Kidney (tissue), 14 donors: ENCODE results near the gene WNT2B. TPM values are rescaled to one million over a fixed set of nuclear protein-coding genes. Genes with fewer than 3 reads are reported as not detected.
"Not testable (repeated sequence)": the region's sequence is repeated elsewhere in the genome, so short reads cannot be mapped to it uniquely, and the experiment has no call there.

Experiments used
- DNase-seq, 5 donors: peaks; one replicate each; pipeline ENCODE4 v3.0.0-alpha.2; 2013 to 2020
- FAIRE-seq: peaks from 2 replicates; lab custom pipeline; 2012; peaks lifted over from hg19 to GRCh38; lab: Jason Lieb, UNC
- H3K27ac ChIP-seq, 2 donors: one replicate each; pipeline ENCODE4 v1.7.0; 2013; ENCODE audit warnings: low read depth in 2 of 2, low read length in 2 of 2, inconsistent platforms in 1 of 2
- H3K27me3 ChIP-seq: one replicate; pipeline ENCODE4 v1.7.1; 2013; ENCODE audit warnings: low read length, inconsistent platforms; ENCODE audit not compliant: control insufficient read depth, insufficient read depth
- H3K36me3 ChIP-seq, 3 donors: one replicate each; pipeline versions ENCODE4 v1.7.0 to v1.7.1; 2013; ENCODE audit warnings: low read length in 3 of 3, control low read depth in 1 of 3, inconsistent platforms in 1 of 3; ENCODE audit not compliant: insufficient read depth in 3 of 3, control insufficient read depth in 2 of 3
- H3K4me1 ChIP-seq, 3 donors: one replicate each; pipeline versions ENCODE4 v1.7.0 to v1.7.1; 2013; ENCODE audit warnings: low read length in 3 of 3, inconsistent platforms in 1 of 3, low read depth in 1 of 3; ENCODE audit not compliant: control insufficient read depth in 2 of 3, insufficient read depth in 2 of 3
- H3K4me3 ChIP-seq, 3 donors: one replicate each; pipeline versions ENCODE4 v1.7.0 to v1.8.1; 2013; ENCODE audit warnings: low read length in 3 of 3, control low read depth in 1 of 3, inconsistent platforms in 1 of 3
- H3K9ac ChIP-seq, 3 donors: one replicate each; pipeline versions ENCODE4 v1.7.0 to v1.7.1; 2013; ENCODE audit warnings: low read length in 3 of 3, control low read depth in 1 of 3, inconsistent platforms in 1 of 3
- H3K9me3 ChIP-seq, 3 donors: one replicate each; pipeline versions ENCODE4 v1.7.0 to v1.7.1; 2013; ENCODE audit warnings: low read length in 3 of 3, control low read depth in 1 of 3, inconsistent platforms in 1 of 3; ENCODE audit not compliant: control insufficient read depth in 2 of 3, insufficient read depth in 1 of 3
- CTCF ChIP-seq: IDR thresholded peaks from 3 replicates; pipeline ENCODE4 v1.5.1; 2012; ENCODE audit warnings: mild to moderate bottlenecking, moderate library complexity, borderline replicate concordance; ENCODE audit not compliant: insufficient read depth; ENCODE audit errors: extremely low read depth
- intact Hi-C: fragments of 100-400 bp; cut with DNase I; formaldehyde crosslinking; loops from one replicate; pipeline ENCODE4 v1.11.1; 2022
- polyA plus RNA-seq: library from polyadenylated mRNA; stranded (reverse); fragments of 350-450 nt; fragmentation: Illumina TruSeq; extraction: RNeasy Lipid Tissue Mini Kit (QIAGEN cat#74804); gene quantifications from one replicate; pipeline ENCODE4 v1.2.3, GENCODE V29; 2014; ENCODE audit warnings: low read depth, low replicate concordance; ENCODE audit not compliant: insufficient read depth
- total RNA-seq: library from RNA; stranded (reverse); fragmentation: NEBNext Ultra II Directional; extraction: Animal tissue kit (Norgen Biotek cat#: 25700); gene quantifications from one replicate; pipeline ENCODE4 v1.2.1, GENCODE V29; 2021
- donor health status: control.
- donor health status: control.
- donor health status: control.
- donor health status: control.
- donor health status: control.
- donor health status: DM: yes; HTN: yes; CAD: no.
- donor health status: Normal renal cell carcinoma (clear cell type).

WNT2B gene
- total and polyA plus RNA-seq, 2 donors from 2014 or later: 0.75 to 4.7 TPM

- intact Hi-C loops: loop anchor here (10.0 kb wide), 1 partner anchor 94 kb away; no protein-coding TSS in a partner anchor
Measured at GRCh38 chr1:112478314-112478713, 30.5 kb upstream of the WNT2B start.

DNA sequence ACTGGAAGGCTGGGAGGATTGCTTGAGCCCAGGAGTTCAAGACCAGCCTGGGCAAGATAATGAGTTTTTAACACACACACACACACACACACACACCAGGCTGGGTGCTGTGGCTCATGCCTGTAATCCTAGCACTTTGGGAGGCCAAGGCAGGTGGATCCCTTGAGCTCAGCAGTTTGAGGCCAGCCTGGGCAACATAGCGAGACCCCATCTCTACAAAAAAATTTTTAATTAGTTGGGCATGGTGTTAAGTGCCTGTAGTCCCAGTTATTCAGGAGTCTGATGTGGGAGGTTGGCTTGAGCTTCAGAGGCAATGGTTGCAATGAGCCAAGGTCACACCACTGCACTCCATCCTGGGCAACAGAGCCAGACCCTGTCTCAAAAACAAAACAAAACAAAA lies 22.7 kb upstream of the WNT2B start:
- H3K36me3 ChIP-seq, H3K9ac ChIP-seq, H3K4me3 ChIP-seq, H3K9me3 ChIP-seq, intact Hi-C loops, H3K27me3 ChIP-seq, DNase-seq, FAIRE-seq, H3K4me1 ChIP-seq, H3K27ac ChIP-seq: not testable (repeated sequence)

More at GRCh38 chr1:112478314-112478713, 30.5 kb upstream of the WNT2B start:
- Histone ChIP-seq H3K9ac (no peak overlapping the region), H3K27ac (no peak overlapping the region), H3K36me3 (peaks cover 0 to 4% (median 0%) of the 10 kb centered on the region in 3 donors), H3K9me3 (peaks cover 0 to 5% (median 0%) of the 10 kb centered on the region in 3 donors), H3K27me3 (no peaks in the 10 kb centered on the region), H3K4me1 (no peaks in the 10 kb centered on the region), H3K4me3 (no peak overlapping the region)
- DNase-seq: no peak
- FAIRE-seq: no peak
- no peak for TF ChIP-seq CTCF

GRCh38 chr1:112487686-112488085 lies 21.1 kb upstream of the WNT2B start:
- DNase-seq, H3K4me3 ChIP-seq, H3K27ac ChIP-seq, H3K4me1 ChIP-seq, H3K9ac ChIP-seq, H3K9me3 ChIP-seq, H3K27me3 ChIP-seq, H3K36me3 ChIP-seq, intact Hi-C loops, FAIRE-seq: not testable (repeated sequence)

- H3K27me3 ChIP-seq: no peaks in the 10 kb centered on the region
- H3K27ac ChIP-seq: no peak overlapping the region
- no peak for TF ChIP-seq CTCF
- intact Hi-C loops: no loop called here
- H3K36me3 ChIP-seq: no peaks in the 10 kb centered on the region
- no peaks in the 10 kb centered on the region for H3K9me3 ChIP-seq
- H3K4me3 ChIP-seq: no peak overlapping the region
- no peak overlapping the region for H3K9ac ChIP-seq
- no peaks in the 10 kb centered on the region for H3K4me1 ChIP-seq
- FAIRE-seq: no peak
- DNase-seq: no peak
Measured at GRCh38 chr1:112488141-112488540, 20.6 kb upstream of the WNT2B start.
